CD4-positive, CD25-positive, alpha-beta regulatory T cell (primary cell): ENCODE data around the gene PTPRN2. TPM values are rescaled to one million over a fixed set of nuclear protein-coding genes. Genes with fewer than 3 reads are reported as not detected.

Source experiments
- ATAC-seq, 2 donors: fragments of 150-1000 bp; cut with Tn5 transposase; one replicate each; pipeline ENCODE4 v1.10.0; 2021; ENCODE audit warnings: low read depth in 2 of 2, moderate number of reproducible peaks in 2 of 2, moderate library complexity in 1 of 2
- DNase-seq, 3 donors: peaks; one replicate each; pipeline versions ENCODE4 v3.0.0 to v3.0.0-alpha.2; 2012 to 2022; ENCODE audit warnings: mixed read lengths in 1 of 3
- H3K27ac ChIP-seq: one replicate; pipeline ENCODE4 v1.7.0; 2013; ENCODE audit warnings: mild to moderate bottlenecking, low read length; ENCODE audit not compliant: insufficient read depth, poor library complexity, severe bottlenecking
- H3K27me3 ChIP-seq: one replicate; pipeline ENCODE4 v1.7.0; 2013; ENCODE audit warnings: low read length; ENCODE audit not compliant: control insufficient read depth, insufficient read depth
- H3K36me3 ChIP-seq: one replicate; pipeline ENCODE4 v1.7.0; 2013; ENCODE audit warnings: mild to moderate bottlenecking, low read length, moderate library complexity; ENCODE audit not compliant: control insufficient read depth, insufficient read depth
- H3K4me1 ChIP-seq: 2 replicates; pipeline ENCODE4 v1.7.0; 2013; ENCODE audit warnings: mild to moderate bottlenecking, low read length; ENCODE audit not compliant: insufficient read depth, control insufficient read depth, poor library complexity, severe bottlenecking
- H3K4me3 ChIP-seq: one replicate; pipeline ENCODE4 v1.7.0; 2013; ENCODE audit warnings: low read depth, mild to moderate bottlenecking, low read length, moderate library complexity
- H3K9me3 ChIP-seq, 2 experiments: 1 replicate in 1 of 2; 2 replicates in 1 of 2; pipeline ENCODE4 v1.7.0; 2013; ENCODE audit warnings: low read length in 2 of 2, mild to moderate bottlenecking in 1 of 2, moderate library complexity in 1 of 2; ENCODE audit not compliant: control insufficient read depth in 2 of 2
- H3K27ac Mint-ChIP-seq, 3 donors: one replicate each; pipeline ENCODE4 v1.8.0; 2020 to 2022; ENCODE audit warnings: mild to moderate bottlenecking in 3 of 3, mixed read lengths in 3 of 3, moderate library complexity in 2 of 3
- H3K27me3 Mint-ChIP-seq: one replicate; pipeline ENCODE4 v1.8.0; 2022; ENCODE audit warnings: mild to moderate bottlenecking, mixed read lengths
- H3K36me3 Mint-ChIP-seq: one replicate; pipeline ENCODE4 v1.8.0; 2020; ENCODE audit warnings: mixed read lengths
- H3K4me1 Mint-ChIP-seq, 4 donors: one replicate each; pipeline ENCODE4 v1.8.0; 2020 to 2022; ENCODE audit warnings: mixed read lengths in 4 of 4, mild to moderate bottlenecking in 1 of 4
- H3K4me3 Mint-ChIP-seq, 4 donors: one replicate each; pipeline ENCODE4 v1.8.0; 2020 to 2022; ENCODE audit warnings: mild to moderate bottlenecking in 4 of 4, mixed read lengths in 4 of 4, moderate library complexity in 3 of 4
- H3K9me3 Mint-ChIP-seq, 7 donors: one replicate each; pipeline ENCODE4 v1.8.0; 2020 to 2022; ENCODE audit warnings: mixed read lengths in 7 of 7, mild to moderate bottlenecking in 3 of 7, moderate library complexity in 2 of 7
- polyA plus RNA-seq, 4 donors: library from polyadenylated mRNA; unstranded; fragments of 300-500 nt; fragmentation: Illumina TruSeq; gene quantifications; one replicate each; pipeline ENCODE4 v1.2.3, GENCODE V29; 2021
- total RNA-seq: library from RNA; stranded (reverse); gene quantifications from one replicate; pipeline ENCODE4 v1.2.3, GENCODE V29; 2022

Gene PTPRN2
- total and polyA plus RNA-seq, 5 donors from 2014 or later = 1.6 to 4.7 (median 2.7) TPM

DNA sequence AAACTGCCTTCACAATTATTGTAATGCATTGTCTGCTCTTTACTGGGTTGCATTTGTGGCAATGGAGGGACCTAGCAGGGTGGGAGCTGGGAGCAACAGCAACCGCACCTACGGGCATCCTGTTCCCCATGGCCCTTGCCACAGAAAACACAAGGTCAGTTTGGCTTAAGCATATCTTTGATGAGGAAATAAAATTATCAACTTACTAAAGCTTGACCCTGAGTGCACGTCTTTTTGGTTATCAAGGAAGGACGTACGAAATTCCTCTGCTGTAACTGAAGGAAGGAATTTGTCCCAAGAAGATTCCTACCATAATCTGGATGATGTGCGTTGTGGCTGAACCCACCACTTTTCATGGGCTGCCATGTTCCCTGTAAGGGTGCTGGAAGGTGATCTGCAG is 19.9 kb upstream of the PTPRN2 start:
- Histone ChIP-seq H3K27me3 (no peaks in the 10 kb centered on the region), H3K4me3 (no peak overlapping the region), H3K4me1 (peaks cover 4% of the 10 kb centered on the region), H3K9me3 (no peaks in the 10 kb centered on the region), H3K27ac (no peak overlapping the region), H3K36me3 (no peaks in the 10 kb centered on the region)
- Mint-ChIP-seq H3K4me3 (no peak overlapping the region), H3K36me3 (peaks cover 3% of the 10 kb centered on the region), H3K9me3 (peaks cover 0 to 1% (median 0%) of the 10 kb centered on the region in 7 donors), H3K27ac (no peak overlapping the region), H3K4me1 (peaks cover 0 to 2% (median 0%) of the 10 kb centered on the region in 4 donors), H3K27me3 (no peaks in the 10 kb centered on the region)
- ATAC-seq (no peak), DNase-seq (no peak)

DNA sequence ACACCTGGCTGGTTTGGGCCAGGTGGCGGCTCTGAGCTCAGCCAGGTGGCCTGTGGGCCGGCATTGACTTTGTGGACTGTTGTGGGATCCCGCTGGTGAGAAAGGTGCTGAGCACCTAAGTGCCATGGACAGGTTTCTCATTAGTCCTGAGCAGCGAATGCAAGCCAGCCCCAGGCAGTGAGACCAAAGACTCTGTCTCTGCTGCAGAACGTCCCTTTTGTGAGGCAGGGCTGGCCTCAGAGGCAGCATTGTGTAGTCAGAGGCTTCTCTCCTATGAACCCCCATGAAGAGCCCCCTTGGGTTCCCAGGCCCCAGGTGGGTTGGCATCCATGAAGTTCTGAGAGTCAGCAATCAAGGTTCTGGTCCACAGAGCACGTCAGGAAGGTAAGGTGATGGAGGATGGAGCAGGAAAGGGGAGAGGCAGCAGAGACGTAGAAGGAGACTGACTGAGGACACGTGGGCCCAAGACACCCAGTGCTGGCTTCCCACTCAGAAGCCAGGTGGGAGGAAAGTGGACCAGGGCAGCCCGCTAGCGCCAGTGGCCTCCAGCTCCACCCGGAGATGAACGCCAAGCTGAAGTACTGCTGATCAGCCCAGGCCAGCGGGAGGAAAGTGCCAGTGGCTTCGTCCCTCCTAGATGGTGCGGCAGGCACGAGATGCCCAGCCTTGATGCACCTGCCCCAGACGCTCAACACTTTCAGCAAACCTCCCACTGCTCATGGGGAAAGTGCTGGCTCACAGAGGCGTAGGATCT is 19.2 kb upstream of the PTPRN2 start:
- Histone ChIP-seq H3K9me3 (no peaks in the 10 kb centered on the region), H3K27me3 (no peaks in the 10 kb centered on the region), H3K4me3 (no peak overlapping the region), H3K27ac (no peak overlapping the region), H3K36me3 (no peaks in the 10 kb centered on the region), H3K4me1 (peaks cover 4% of the 10 kb centered on the region)
- no peak for DNase-seq
- peaks cover 0 to 2% (median 0%) of the 10 kb centered on the region in 4 donors for H3K4me1 Mint-ChIP-seq
- ATAC-seq = no peak
- peaks cover 0 to 1% (median 0%) of the 10 kb centered on the region in 7 donors for H3K9me3 Mint-ChIP-seq
- H3K27me3 Mint-ChIP-seq = no peaks in the 10 kb centered on the region
- H3K4me3 Mint-ChIP-seq = no peak overlapping the region
- H3K27ac Mint-ChIP-seq = no peak overlapping the region
- H3K36me3 Mint-ChIP-seq = peaks cover 3% of the 10 kb centered on the region

- peaks cover 4% of the 10 kb centered on the region for H3K4me1 ChIP-seq
- H3K9me3 Mint-ChIP-seq = peaks cover 0 to 1% (median 0%) of the 10 kb centered on the region in 7 donors
- peaks cover 6% of the 10 kb centered on the region for H3K36me3 Mint-ChIP-seq
- H3K36me3 ChIP-seq = no peaks in the 10 kb centered on the region
- no peak overlapping the region for H3K4me3 ChIP-seq
- no peak for DNase-seq
- ATAC-seq = no peak
- H3K4me3 Mint-ChIP-seq = no peak overlapping the region
- peaks cover 0 to 2% (median 0%) of the 10 kb centered on the region in 4 donors for H3K4me1 Mint-ChIP-seq
- no peaks in the 10 kb centered on the region for H3K27me3 Mint-ChIP-seq
- no peak overlapping the region for H3K27ac Mint-ChIP-seq
- H3K27me3 ChIP-seq = no peaks in the 10 kb centered on the region
- H3K9me3 ChIP-seq = no peaks in the 10 kb centered on the region
- no peak overlapping the region for H3K27ac ChIP-seq
Observed at GRCh38 chr7:158606129-158606528, 18.5 kb upstream of the PTPRN2 start.

GRCh38 chr7:158603773-158604755 is 16.4 kb upstream of the PTPRN2 start:
- Histone ChIP-seq H3K27ac (no peak overlapping the region), H3K4me1 (peaks cover 4% of the 10 kb centered on the region), H3K4me3 (no peak overlapping the region), H3K36me3 (no peaks in the 10 kb centered on the region), H3K9me3 (no peaks in the 10 kb centered on the region), H3K27me3 (no peaks in the 10 kb centered on the region)
- no peaks in the 10 kb centered on the region for H3K27me3 Mint-ChIP-seq
- H3K36me3 Mint-ChIP-seq = peaks cover 3% of the 10 kb centered on the region
- peaks cover 0 to 1% (median 0%) of the 10 kb centered on the region in 7 donors for H3K9me3 Mint-ChIP-seq
- DNase-seq (no peak), ATAC-seq (no peak)
- no peak overlapping the region for H3K4me3 Mint-ChIP-seq
- H3K4me1 Mint-ChIP-seq = peaks cover 0 to 2% (median 0%) of the 10 kb centered on the region in 4 donors
- peak overlapping the region in 1 of 3 donors; percentile 42 for H3K27ac Mint-ChIP-seq

- H3K27ac Mint-ChIP-seq = no peak overlapping the region
- H3K4me3 ChIP-seq = no peak overlapping the region
- peaks cover 0 to 2% (median 0%) of the 10 kb centered on the region in 4 donors for H3K4me1 Mint-ChIP-seq
- H3K27ac ChIP-seq = no peak overlapping the region
- H3K36me3 Mint-ChIP-seq = peaks cover 3% of the 10 kb centered on the region
- no peaks in the 10 kb centered on the region for H3K36me3 ChIP-seq
- H3K27me3 ChIP-seq = no peaks in the 10 kb centered on the region
- no peaks in the 10 kb centered on the region for H3K9me3 ChIP-seq
- DNase-seq (no peak), ATAC-seq (no peak)
- peaks cover 0 to 1% (median 0%) of the 10 kb centered on the region in 7 donors for H3K9me3 Mint-ChIP-seq
- no peaks in the 10 kb centered on the region for H3K27me3 Mint-ChIP-seq
- peaks cover 4% of the 10 kb centered on the region for H3K4me1 ChIP-seq
- H3K4me3 Mint-ChIP-seq = no peak overlapping the region
Observed at GRCh38 chr7:158602905-158603772, 15.5 kb upstream of the PTPRN2 start.

- no peaks in the 10 kb centered on the region for H3K36me3 ChIP-seq
- DNase-seq (no peak), ATAC-seq (no peak)
- Mint-ChIP-seq H3K4me3 (no peak overlapping the region), H3K36me3 (peaks cover 3% of the 10 kb centered on the region), H3K4me1 (peaks cover 0 to 2% (median 0%) of the 10 kb centered on the region in 4 donors), H3K27ac (no peak overlapping the region), H3K9me3 (peaks cover 0 to 1% (median 0%) of the 10 kb centered on the region in 7 donors), H3K27me3 (no peaks in the 10 kb centered on the region)
- H3K27ac ChIP-seq = no peak overlapping the region
- no peaks in the 10 kb centered on the region for H3K27me3 ChIP-seq
- peaks cover 4% of the 10 kb centered on the region for H3K4me1 ChIP-seq
- H3K9me3 ChIP-seq = no peaks in the 10 kb centered on the region
- no peak overlapping the region for H3K4me3 ChIP-seq
Observed at GRCh38 chr7:158602041-158602440, 14.4 kb upstream of the PTPRN2 start.

GRCh38 chr7:158601090-158601489 is 13.5 kb upstream of the PTPRN2 start:
- H3K27ac Mint-ChIP-seq = no peak overlapping the region
- Histone ChIP-seq H3K9me3 (no peaks in the 10 kb centered on the region), H3K27me3 (no peaks in the 10 kb centered on the region), H3K4me3 (no peak overlapping the region), H3K4me1 (peaks cover 4% of the 10 kb centered on the region), H3K27ac (no peak overlapping the region), H3K36me3 (no peaks in the 10 kb centered on the region)
- no peak overlapping the region for H3K4me3 Mint-ChIP-seq
- peaks cover 3% of the 10 kb centered on the region for H3K36me3 Mint-ChIP-seq
- H3K4me1 Mint-ChIP-seq = peaks cover 0 to 2% (median 0%) of the 10 kb centered on the region in 4 donors
- no peak for ATAC-seq
- no peaks in the 10 kb centered on the region for H3K27me3 Mint-ChIP-seq
- no peak for DNase-seq
- H3K9me3 Mint-ChIP-seq = no peaks in the 10 kb centered on the region
